B cell (primary cell): Measurements from ENCODE around the gene TMEM132A. TPM values are rescaled to one million over a fixed set of nuclear protein-coding genes. Genes with fewer than 3 reads are reported as not detected.
A peak's percentile ranks its signal among the peaks of the same experiment; 100 is the strongest.

Source experiments
- ATAC-seq: fragments of 200-7000 bp; cut with Tn5 transposase; one replicate; pipeline ENCODE4 v1.10.0; 2021; ENCODE audit warnings: low read depth, mild to moderate bottlenecking, moderate number of reproducible peaks, moderate library complexity
- CTCF ChIA-PET: fragments of 350-600 bp; sonication (Branson Sonifier 250); formaldehyde crosslinking; loops from one replicate; lab custom pipeline; 2021; ENCODE audit warnings: antibody characterized with exemption, inconsistent platforms; lab: Charles Lee
- POLR2A ChIA-PET: fragments of 350-600 bp; sonication (Branson Sonifier 250); formaldehyde crosslinking; loops from one replicate; lab custom pipeline; 2021; ENCODE audit warnings: antibody characterized with exemption; lab: Charles Lee
- DNase-seq: peaks from one replicate; pipeline ENCODE4 v3.0.0; 2013
- H2AFZ ChIP-seq: 2 replicates; pipeline ENCODE4 v1.6.1; 2012; ENCODE audit warnings: mild to moderate bottlenecking, low read depth, low read length; ENCODE audit not compliant: insufficient read depth, poor library complexity, severe bottlenecking
- H3K27ac ChIP-seq, 2 donors: 1 replicate in 1 of 2; 2 replicates in 1 of 2; pipeline ENCODE4 v1.5.1; 2012 to 2013; ENCODE audit warnings: low read length in 2 of 2, mild to moderate bottlenecking in 2 of 2, moderate library complexity in 1 of 2
- H3K27me3 ChIP-seq, 4 experiments: fragments of 200-600 bp in 1 of 4; sonication (generic) in 1 of 4; replicated peaks in 1 of 4; 1 replicate in 2 of 4; 2 replicates in 2 of 4; pipeline versions ENCODE4 v1.6.1 to v1.7.0; 2013 to 2016; ENCODE audit warnings: low read length in 3 of 4, mild to moderate bottlenecking in 2 of 4, mixed read lengths in 1 of 4, moderate library complexity in 1 of 4; ENCODE audit not compliant: insufficient read depth in 4 of 4, control insufficient read depth in 3 of 4; ENCODE audit errors: control extremely low read depth in 1 of 4
- H3K36me3 ChIP-seq, 2 experiments: replicated peaks in 1 of 2; 1 replicate in 1 of 2; 2 replicates in 1 of 2; pipeline versions ENCODE4 v1.6.1 to v1.7.1; 2013; ENCODE audit warnings: low read length in 1 of 2; ENCODE audit not compliant: insufficient read depth in 2 of 2, control insufficient read depth in 1 of 2; ENCODE audit errors: control extremely low read depth in 1 of 2, extremely low read depth in 1 of 2
- H3K4me1 ChIP-seq, 2 donors: fragments of 200-600 bp in 1 of 2; sonication (generic) in 1 of 2; 1 replicate in 1 of 2; 2 replicates in 1 of 2; pipeline versions ENCODE4 v1.5.1 to v1.6.1; 2013 to 2017; ENCODE audit warnings: low read length in 2 of 2; ENCODE audit not compliant: control insufficient read depth in 2 of 2, insufficient read depth in 2 of 2
- H3K4me2 ChIP-seq: replicated peaks from 2 replicates; pipeline ENCODE3; 2012; ENCODE audit warnings: mild to moderate bottlenecking, low read depth, low read length; ENCODE audit not compliant: poor library complexity, severe bottlenecking
- H3K4me3 ChIP-seq, 5 experiments: fragments of 200-600 bp in 1 of 5; sonication (generic) in 1 of 5; 1 replicate in 3 of 5; 2 replicates in 2 of 5; pipeline versions ENCODE4 v1.5.1 to v1.7.0; 2011 to 2016; ENCODE audit warnings: low read length in 4 of 5, mild to moderate bottlenecking in 4 of 5, low read depth in 2 of 5, control low read depth in 1 of 5, moderate library complexity in 1 of 5; ENCODE audit not compliant: insufficient read depth in 1 of 5; ENCODE audit errors: control extremely low read depth in 1 of 5, extremely low read depth in 1 of 5
- H3K79me2 ChIP-seq: fragments of 200-600 bp; sonication (generic); one replicate; pipeline ENCODE4 v1.6.0; 2016; ENCODE audit warnings: low read length; ENCODE audit not compliant: control insufficient read depth, insufficient read depth
- H3K9ac ChIP-seq: fragments of 200-600 bp; sonication (generic); 2 replicates; pipeline ENCODE4 v1.6.1; 2017; ENCODE audit warnings: mild to moderate bottlenecking, low read length, moderate library complexity
- H3K9me3 ChIP-seq, 3 donors: one replicate each; pipeline versions ENCODE4 v1.6.1 to v1.7.1; 2013; ENCODE audit warnings: low read length in 2 of 3; ENCODE audit not compliant: control insufficient read depth in 2 of 3, insufficient read depth in 1 of 3; ENCODE audit errors: control extremely low read depth in 1 of 3
- H4K20me1 ChIP-seq: 2 replicates; pipeline ENCODE4 v1.6.0; 2012; ENCODE audit warnings: mild to moderate bottlenecking, low read length; ENCODE audit not compliant: insufficient read depth, control insufficient read depth, poor library complexity, severe bottlenecking
- H3K27ac Mint-ChIP-seq: one replicate; pipeline ENCODE4 v1.8.0; 2021; ENCODE audit warnings: mixed read lengths
- H3K27me3 Mint-ChIP-seq: one replicate; pipeline ENCODE4 v1.8.0; 2021; ENCODE audit warnings: mixed read lengths
- H3K4me1 Mint-ChIP-seq: one replicate; pipeline ENCODE4 v1.8.0; 2021; ENCODE audit warnings: mixed read lengths
- H3K4me3 Mint-ChIP-seq: one replicate; pipeline ENCODE4 v1.8.0; 2021; ENCODE audit warnings: mixed read lengths
- H3K9me3 Mint-ChIP-seq: one replicate; pipeline ENCODE4 v1.8.0; 2022; ENCODE audit warnings: mixed read lengths; ENCODE audit not compliant: insufficient read depth
- CTCF ChIP-seq: fragments of 200-600 bp; IDR thresholded peaks from one replicate; pipeline ENCODE4 v1.8.0; 2022; ENCODE audit warnings: antibody characterized with exemption, mild to moderate bottlenecking
- EZH2 ChIP-seq: IDR thresholded peaks from 2 replicates; pipeline ENCODE4 v1.6.1; 2012; ENCODE audit warnings: borderline replicate concordance, low read depth, mild to moderate bottlenecking, moderate library complexity, low read length; ENCODE audit not compliant: insufficient read depth, poor library complexity, severe bottlenecking
- WGBS: methylation state at CpG from one replicate; pipeline ENCODE4 v1.1.5; 2013; ENCODE audit warnings: missing lambda C conversion rate; ENCODE audit not compliant: insufficient coverage; 5-methylcytosine and 5-hydroxymethylcytosine counted together
- intact Hi-C: fragments of 100-400 bp; cut with micrococcal nuclease; formaldehyde crosslinking; loops from one replicate; pipeline ENCODE4 v1.10.0; 2022
- polyA plus RNA-seq: library from polyadenylated mRNA; depleted of rRNA; stranded (reverse); fragments of >200 nt; gene quantifications from 2 replicates; pipeline ENCODE4 v1.2.3, GENCODE V29; 2012
- total RNA-seq, 2 donors: library from RNA; stranded (reverse); fragments of 120-200 nt in 1 of 2; gene quantifications; 1 replicate in 1 of 2; 2 replicates in 1 of 2; pipeline versions ENCODE4 v1.2.3 to v1.2.4, GENCODE V29; 2013 to 2022

The TMEM132A gene
- total and polyA plus RNA-seq, 2 donors (not counting 1 experiment from before 2014, with no cell fraction given): 1.2 to 11.3 TPM

GRCh38 chr11:60929764-60930163 lies 5.5 kb downstream of the TMEM132A start:
- Histone ChIP-seq H3K4me1 (peaks cover 37 to 57% of the 10 kb centered on the region in 2 donors), H3K79me2 (no peaks in the 10 kb centered on the region), H4K20me1 (no peaks in the 10 kb centered on the region), H3K9ac (no peak overlapping the region), H3K27me3 (peaks cover 0 to 9% (median 2%) of the 10 kb centered on the region in 4 experiments), H2AFZ (no peak overlapping the region), H3K36me3 (no peaks in the 10 kb centered on the region), H3K4me3 (no peak overlapping the region), H3K4me2 (no peak overlapping the region), H3K9me3 (peaks cover 0 to 4% (median 0%) of the 10 kb centered on the region in 3 donors), H3K27ac (no peak overlapping the region)
- no peak for DNase-seq
- peaks cover 56% of the 10 kb centered on the region for H3K4me1 Mint-ChIP-seq
- CTCF ChIA-PET: interaction anchor here (0.9 to 5.6 kb wide), 3 partner anchors 11 to 99 kb away, joined by 3 to 26 read pairs (median 5); partner anchors contain the start of gene TMEM109
- intact Hi-C loops: no loop called here
- peak overlapping the region; percentile 74 for H3K27ac Mint-ChIP-seq
- POLR2A ChIA-PET: interaction anchor here (11.4 kb wide), 1 partner anchor 13 kb away, joined by 96 read pairs; the partner anchor contains the start of gene TMEM109
- no peaks in the 10 kb centered on the region for H3K9me3 Mint-ChIP-seq
- ATAC-seq: no peak
- H3K27me3 Mint-ChIP-seq: peaks cover 7% of the 10 kb centered on the region
- H3K4me3 Mint-ChIP-seq: no peak overlapping the region
- no peak for TF ChIP-seq EZH2
- no peak for TF ChIP-seq CTCF
- WGBS: 82% methylated on average over 4 of the region's 4 CpGs

GRCh38 chr11:60930394-60930793 lies 6.1 kb downstream of the TMEM132A start:
- H3K4me3 ChIP-seq: no peak overlapping the region
- H3K9me3 ChIP-seq: peaks cover 0 to 2% (median 0%) of the 10 kb centered on the region in 3 donors
- intact Hi-C loops: no loop called here
- CTCF ChIA-PET: interaction anchor here (1.3 to 5.6 kb wide), 3 partner anchors 11 to 29 kb away, joined by 5 to 26 read pairs (median 12); partner anchors contain the start of gene TMEM109
- DNase-seq (no peak), ATAC-seq (no peak)
- Mint-ChIP-seq H3K27me3 (peaks cover 4% of the 10 kb centered on the region), H3K9me3 (no peaks in the 10 kb centered on the region), H3K27ac (peak overlapping the region; percentile 56), H3K4me1 (peaks cover 52% of the 10 kb centered on the region), H3K4me3 (no peak overlapping the region)
- H3K36me3 ChIP-seq: no peaks in the 10 kb centered on the region
- no peaks in the 10 kb centered on the region for H4K20me1 ChIP-seq
- no peak overlapping the region for H3K27ac ChIP-seq
- 100% methylated on average over 1 of the region's 4 CpGs for WGBS
- H2AFZ ChIP-seq: no peak overlapping the region
- POLR2A ChIA-PET: interaction anchor here (11.4 kb wide), 1 partner anchor 13 kb away, joined by 96 read pairs; the partner anchor contains the start of gene TMEM109
- no peaks in the 10 kb centered on the region for H3K79me2 ChIP-seq
- H3K4me1 ChIP-seq: peaks cover 31 to 51% of the 10 kb centered on the region in 2 donors
- no peak overlapping the region for H3K4me2 ChIP-seq
- no peak for TF ChIP-seq CTCF
- peaks cover 0 to 3% (median 0%) of the 10 kb centered on the region in 4 experiments for H3K27me3 ChIP-seq
- H3K9ac ChIP-seq: no peak overlapping the region
